Activated T-helper 1 cell treated with Interleukin-2 at 50 U/mL for 16 hours (primary cell): ENCODE data around the gene MICAL3.

Experiments used
- DNase-seq: peaks from one replicate; pipeline ENCODE4 v3.0.0-alpha.2; 2020; ENCODE audit warnings: low read depth

Gene MICAL3

DNA sequence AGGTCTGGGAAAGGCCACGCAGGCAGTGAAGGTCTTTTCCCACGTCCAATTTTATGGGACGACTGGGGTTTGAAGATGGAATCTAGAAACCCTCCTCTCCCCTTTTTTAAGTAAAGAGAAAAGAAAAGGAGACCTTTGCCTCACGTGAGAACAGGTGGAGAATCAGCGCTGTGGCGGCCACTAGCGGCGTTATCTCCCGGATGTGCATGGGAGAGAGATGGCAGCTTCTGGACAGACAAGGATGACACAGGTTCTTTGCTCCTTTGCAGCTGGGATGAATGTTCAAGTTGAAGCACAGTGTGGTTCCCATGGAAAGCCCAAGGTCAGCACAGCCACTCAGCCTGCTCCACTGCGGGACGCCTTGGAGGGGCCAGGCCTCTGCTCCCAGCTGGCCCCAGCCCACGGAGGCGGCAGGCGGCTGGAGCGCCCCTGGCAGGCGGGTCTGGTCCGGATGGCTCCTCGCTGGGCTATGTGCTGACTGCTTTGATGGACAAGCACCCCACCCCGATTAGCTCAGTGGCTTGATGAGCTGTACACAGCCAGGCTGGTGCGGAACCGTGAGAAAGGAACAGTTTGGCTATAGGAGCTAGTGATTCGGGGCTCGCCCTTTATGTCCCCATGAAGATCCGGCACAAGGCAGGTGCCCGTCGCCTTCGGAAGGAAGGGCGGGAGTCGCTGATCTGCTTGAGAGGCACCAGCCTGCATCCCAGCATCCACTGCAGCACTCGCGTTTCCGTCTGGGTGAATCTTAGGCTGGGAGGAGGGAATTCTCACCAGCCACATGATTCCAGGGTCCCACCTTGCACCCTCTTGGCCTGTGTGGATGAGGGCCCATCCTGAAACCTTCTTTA is 235.6 kb downstream of the MICAL3 start:
- DNase-seq: no peak

DNA sequence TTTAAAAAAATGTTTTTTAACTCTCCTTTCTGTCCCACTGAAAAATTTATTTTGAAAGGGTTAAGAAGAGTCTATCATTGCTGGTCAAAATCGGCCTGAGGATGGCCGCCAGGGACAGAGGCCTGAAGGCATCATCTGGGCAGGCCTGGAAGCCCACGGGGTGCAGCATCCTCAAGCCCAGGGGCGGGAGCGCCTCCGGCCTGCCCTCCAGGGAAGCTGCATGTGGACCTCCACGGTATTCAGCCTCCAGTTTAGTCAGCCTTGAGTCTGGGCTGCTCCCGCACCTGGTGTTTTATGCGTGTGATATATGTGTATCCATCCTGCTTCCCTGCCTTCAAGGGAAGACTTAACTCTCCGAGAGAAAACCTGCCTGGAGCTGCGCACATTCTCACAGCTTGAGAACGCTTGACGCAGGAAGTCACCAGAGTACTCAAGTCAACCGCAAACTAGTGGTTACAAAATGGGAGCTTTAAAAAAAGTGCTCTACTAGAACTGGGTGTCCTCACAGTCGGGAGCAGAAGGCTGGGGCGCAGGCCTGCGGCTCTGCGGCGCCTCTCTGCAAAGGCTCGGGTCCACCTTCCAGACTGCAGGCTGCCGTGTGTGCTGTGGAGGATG is 236.5 kb downstream of the MICAL3 start:
- no peak for DNase-seq

DNA sequence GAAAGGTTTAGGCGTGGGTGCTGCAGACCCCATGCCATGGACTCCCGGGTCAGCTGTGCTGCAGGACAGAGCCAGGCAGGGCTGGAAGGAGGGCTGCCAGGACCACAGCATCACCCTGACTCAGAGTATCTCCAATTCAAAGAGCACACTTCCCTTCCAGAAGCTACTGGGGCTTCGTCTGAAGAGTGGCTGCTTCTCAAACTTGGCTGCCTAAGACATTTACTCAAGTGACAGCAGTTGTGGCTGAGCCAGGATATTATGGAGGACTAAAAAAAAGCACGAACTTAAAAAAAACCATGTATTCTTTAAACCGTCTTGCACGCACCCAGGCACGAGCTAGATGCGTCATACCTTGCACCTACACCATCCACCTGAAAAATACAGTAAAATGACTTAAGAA is 237.1 kb downstream of the MICAL3 start:
- DNase-seq: no peak

DNA sequence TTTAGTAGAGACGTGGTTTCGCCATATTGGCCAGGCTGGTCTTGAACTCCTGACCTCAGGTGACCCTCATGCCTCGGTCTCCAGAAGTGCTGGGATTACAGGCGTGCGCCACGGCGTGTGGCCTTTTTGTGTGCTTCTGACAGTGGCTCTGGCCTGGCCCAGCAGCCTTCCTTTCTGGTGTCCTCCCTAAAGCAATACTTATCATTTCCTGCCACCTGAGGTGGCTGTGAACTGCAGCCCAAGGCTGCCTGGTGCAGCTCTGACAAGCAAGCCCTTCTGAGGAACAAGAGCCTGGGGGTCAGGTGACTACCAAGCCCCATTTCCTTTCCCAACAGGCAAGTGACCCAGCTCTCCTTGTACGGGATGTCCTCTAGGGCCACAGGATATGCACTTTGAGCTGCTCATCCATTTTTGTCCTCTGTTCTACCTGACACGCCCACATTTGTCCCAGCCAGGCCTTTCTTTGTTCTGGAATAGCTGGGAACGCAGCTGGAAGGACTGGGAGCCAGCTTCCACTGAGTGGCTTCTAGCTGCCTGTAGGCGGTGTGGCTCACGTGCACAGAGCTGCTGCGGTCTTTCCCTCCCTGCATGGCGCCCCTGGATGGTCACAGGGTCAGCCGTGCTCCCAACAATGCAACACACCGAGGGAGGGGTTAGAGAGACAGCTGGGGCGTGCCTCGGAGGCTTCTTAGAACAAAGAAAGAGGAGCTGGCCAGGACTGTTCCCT is 237.8 kb downstream of the MICAL3 start:
- no peak for DNase-seq

DNA sequence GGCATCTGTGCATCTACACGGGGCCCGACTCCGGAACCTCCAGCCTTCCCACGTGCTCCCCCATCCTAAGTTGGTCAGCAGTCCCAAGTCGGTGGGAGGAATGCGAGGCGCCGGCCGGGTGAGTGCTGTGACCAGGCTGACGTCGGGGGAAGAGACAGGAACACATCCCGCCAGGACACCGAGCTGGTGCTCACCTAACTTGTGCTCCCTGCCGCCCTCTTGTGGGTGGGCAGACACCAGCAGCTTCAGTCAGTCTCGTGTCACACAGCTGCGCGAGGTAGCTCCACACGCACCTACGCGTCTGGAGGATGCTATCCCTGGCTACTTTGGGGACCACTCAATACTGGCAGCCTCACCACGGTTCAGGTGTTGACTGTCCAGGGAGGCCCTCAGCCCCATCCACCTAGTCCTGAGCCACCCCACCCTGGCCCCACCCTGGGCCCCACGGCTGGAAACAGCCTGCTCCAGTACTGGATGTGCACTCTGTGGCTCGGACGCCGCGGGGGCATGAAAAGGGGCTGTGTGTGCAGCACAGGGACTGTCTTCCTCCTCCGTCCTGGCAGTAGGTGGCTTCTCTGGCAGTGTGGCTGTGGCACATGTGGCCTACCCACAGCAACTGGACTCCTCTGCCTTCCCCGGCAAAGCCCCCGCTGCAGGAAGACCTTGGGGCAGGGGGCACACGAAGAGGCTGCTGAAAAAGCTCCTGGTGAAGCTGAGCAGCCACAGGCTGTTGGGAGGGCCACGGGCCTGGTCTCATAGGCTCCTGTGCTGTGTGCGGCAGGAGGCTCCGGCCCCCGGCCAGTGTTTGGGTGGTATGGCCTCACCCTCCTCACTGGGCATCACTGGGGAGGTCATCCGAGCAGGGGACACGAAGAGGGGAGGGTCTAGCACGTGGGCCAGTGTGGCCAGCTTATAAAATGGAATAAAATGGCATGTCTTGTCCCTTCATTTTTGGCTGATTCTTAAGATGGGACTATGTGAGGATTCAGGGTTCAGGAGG is 238.9 kb downstream of the MICAL3 start:
- peak; percentile 44 for DNase-seq

DNA sequence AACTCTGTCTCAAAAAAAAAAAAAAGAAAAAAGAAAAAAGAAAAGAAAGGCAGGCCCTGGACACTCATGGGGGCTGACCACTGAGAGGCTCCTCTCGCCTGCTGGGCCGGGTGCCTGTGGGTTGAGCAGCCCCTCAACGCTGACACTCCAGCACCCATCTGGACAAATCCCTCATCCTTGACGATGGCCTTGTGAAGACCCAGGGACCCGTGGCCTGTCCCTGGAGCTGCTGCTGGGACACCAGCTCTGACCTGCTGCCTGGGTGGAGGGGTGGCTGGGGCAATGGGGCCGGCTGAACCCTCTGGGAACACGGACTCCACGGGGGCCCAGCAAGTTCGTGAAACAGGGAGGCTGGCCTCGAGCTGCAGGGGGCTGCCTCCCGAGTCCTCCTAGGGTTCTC is 239.6 kb downstream of the MICAL3 start:
- no peak for DNase-seq

DNA sequence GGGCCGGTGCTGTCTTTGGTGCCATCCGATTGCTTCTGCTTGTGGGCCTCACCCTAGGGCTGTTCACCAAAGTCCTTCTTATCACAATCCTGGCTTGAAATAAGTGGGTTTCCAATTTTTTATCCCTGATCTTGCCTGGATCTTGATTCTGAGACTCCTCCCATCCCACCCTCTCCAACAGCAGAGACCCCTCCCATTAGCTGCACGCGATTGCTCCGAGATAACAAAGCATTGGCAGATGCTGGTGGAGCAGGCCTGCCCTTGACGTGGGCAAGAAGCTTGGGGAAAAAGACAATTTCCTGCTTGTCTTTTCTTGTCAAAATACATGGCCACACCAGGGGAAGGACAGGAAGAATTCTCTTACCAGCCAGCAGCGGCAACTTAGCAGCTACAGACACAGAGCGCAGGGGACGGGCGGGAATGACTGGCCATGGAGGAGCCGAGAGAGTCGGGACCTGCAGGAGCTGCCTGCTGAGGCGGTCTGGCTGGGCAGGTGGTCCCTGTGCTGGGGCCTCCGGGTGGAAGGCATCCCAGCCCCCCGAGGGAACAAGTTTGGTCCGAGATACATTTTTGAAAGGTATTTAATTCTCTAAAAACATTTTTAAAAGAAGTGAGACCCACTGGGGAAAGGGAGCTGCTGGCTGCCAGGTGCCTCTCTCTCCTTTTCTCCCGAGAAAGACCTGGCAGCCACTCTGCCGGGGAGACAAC is 240.4 kb downstream of the MICAL3 start:
- DNase-seq: no peak

DNA sequence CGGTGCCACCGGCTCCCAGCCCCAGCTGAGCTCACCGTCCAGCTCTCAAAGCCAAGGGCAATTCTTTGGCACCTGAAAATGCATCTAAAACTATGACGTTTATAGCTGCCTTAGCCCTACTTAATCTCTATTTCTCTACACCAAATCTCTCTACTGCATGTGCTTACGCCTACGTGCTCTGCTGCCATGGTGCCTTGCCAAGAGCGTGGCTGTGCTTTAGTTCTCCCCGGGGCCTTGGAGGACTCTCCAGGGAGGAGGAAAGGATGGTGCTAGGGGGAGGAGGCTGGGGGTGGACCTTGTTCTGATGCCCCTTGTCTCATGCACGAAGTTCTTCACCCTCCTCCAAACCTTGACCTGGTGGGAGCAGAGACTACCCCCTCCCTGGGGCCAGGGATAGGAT is 241.0 kb downstream of the MICAL3 start:
- no peak for DNase-seq

DNA sequence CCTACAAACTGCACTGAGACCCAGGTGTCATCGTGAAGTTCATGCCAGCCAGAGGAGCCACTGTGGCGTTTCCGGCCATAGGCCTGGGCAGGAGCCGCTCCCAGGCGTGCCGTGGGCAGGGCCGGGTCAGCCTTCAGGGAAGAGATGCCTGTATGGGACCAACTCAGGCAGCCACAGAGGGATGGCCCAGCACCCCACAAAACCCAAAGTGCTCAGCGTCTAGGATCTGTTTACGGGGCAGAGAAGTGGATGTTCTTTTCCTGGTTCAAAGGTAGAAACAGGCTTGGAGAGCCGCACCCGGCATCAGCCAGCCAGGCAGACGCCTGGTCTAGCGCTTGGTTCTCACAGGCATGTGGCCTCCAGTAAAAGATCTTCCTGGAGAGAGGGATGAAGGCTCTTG is 241.7 kb downstream of the MICAL3 start:
- no peak for DNase-seq

DNA sequence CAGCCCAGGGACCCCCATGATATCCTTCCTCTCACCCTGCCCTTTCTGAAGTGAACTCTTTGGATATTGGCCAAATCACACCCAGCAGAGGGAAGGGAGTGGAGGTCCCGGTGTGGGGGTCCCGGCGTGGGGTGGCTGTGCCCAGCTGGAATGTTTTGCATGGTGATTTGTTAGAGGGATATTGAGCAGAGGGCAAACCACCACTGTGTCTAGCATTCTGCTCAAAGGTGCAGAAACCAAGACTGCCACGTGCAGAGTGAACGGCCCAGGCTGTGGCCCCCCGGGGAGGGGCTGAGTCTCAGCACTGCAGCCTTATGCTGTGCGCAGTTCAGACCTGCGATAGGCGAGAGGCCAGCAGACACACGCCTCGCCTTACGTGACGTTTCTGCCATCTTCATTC is 242.2 kb downstream of the MICAL3 start:
- DNase-seq: no peak

DNA sequence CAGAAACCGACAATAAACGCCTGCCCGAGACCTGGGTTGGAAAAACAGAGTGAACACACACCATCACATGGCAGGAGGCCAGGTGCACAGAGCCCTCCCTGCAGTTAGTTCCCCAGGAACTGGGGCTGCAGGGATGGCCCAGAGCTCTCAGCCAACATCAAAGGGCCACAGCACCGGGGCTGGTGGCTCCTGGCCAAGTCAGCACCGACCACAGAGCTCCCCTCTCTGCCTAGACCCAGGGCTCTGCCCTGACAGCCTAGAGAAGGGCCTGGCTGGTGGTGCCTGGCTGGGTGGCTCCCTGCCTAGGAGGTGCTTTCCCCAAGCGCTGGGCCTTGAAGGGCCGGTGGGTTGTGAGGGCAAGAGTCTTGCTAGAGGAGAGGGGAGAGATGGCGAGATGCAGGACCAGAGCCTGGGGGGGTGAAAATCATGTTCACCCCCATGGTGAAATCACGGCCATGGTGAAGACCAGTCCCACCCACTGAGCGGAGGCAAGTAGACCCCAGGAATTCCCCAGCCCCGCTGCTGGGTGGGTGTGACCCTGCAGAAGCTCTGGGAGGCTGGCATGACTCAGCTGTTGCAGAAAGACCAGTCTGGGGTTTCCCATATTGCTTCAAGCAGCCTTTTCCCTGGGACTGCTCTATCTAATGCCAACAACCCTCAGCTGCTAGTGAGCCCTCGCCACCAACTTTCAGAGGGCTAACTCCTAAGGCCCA is 242.9 kb downstream of the MICAL3 start:
- DNase-seq: peak; percentile 29

DNA sequence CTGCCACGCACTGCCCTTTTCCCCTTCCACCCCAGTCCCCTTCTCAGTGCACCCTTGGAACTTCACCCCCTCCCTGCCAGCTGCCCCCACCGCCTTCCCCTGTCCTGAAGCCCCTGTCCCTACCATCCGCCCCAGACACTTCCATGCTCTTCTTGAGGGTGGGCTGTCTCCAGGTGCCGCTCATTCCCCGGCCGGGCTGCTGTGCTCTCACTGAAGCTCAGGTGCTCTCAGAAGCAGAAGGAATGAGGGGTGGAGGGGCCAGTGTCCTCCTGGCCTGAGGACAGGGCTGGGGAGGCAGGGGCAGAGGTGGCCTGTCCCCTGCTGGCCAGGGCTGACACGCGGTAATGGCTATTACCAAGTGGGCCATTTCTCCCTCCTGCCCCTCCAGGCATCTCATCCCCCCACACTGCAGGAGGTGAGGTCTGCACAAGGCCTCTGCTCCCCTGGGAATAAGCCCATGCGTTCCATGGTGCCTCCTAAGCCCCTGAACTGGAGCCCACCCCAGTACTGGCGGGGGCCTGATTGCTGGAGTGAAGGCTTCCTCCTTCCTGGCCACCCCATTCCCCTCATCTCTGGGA is 243.5 kb downstream of the MICAL3 start:
- DNase-seq: no peak

DNA sequence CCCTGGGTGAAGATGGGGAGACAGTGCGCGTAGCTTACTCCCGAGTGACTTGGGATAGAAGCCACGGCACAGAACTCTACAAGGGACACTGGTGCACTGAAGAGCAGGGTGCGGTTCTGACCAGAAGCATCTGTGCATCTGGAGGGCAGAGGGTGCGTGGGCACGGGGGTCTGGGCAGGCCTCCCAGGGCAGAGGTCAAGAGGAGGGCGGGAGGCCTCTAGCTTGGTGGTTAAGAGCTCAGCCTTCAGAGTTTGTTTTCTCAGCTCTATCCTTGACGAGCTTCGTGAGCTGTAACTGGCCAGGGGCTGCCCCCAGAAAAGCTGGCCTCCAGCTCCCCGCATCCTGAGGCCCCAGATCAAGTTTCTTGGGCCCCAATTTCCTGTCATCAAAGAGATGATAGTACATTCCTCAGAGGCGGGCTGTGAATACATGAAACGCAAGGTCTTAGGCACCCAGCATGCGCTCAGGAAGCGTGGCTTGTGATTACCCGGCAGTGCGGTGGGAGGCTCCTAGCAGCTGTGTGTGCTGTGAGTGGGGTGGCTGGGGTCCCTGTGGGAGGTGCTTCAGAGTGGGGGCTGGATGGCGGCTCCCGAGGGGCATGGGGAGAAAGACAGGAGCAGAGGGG is 244.1 kb downstream of the MICAL3 start:
- DNase-seq: no peak

DNA sequence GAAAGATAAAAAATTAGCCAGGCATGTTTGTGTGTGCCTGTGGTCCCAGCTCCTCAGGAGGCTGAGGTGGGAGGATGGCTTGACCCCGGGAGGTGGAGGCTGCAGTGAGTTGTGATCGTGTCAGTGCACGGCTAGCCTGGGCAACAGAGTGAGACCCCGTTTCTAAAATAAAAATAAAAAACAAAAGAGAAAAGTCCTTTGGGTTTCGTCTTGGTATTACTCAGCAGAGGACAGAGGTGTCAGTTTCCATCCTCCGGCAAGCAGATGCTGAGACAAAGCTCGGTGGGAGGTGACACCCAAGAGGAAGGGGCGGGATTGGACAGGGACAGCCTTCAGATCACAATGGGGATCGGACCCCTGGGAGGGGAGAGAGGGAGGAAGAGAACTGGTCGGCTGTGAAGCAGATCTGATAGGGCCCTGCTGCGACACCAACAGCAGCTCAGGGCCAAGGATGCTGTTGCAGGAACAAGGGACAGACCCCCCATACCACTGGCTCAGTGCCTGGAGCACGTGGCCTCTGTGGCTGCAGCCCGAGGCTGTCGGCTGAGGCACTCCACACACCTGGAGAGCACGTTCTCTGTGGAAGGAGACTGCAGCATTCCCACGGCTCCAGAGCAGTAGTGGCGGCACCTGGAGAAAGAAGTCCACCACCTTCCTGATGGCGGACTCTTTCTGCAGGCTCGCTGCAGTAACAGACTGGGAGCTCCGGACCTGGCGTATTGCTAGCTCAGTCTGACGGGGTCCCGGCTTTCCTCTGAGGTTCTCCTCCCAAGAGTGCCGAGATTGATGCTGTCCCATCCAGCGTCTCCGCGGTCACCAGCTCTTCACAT is 244.9 kb downstream of the MICAL3 start:
- DNase-seq: no peak

DNA sequence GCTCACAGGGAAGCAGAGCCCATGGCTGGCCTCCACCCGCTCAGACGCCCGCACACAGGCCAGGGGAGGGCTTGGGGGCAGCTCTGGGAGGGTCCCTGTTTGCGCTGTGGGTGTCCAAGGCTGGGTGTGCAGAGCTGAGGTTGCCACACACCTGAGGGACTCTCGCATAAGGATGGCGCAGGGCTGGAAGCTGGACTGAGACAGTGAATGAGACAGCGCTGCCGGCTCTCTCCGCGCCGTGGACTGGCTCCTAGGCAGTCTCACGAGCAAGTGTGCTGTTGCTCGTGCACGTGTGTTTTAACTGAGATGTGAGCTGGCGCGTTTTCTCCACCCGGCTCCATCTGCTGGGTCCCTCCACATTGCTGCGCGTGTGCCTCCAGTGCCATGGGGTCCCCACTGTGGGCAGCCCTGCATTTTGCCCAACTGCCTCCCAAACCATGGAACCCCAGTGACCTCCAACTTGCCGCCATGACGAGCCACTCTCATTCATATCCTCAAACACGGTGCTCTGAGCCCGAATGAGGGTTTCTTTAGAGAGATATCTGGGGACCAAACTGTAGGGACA is 245.9 kb downstream of the MICAL3 start:
- no peak for DNase-seq

DNA sequence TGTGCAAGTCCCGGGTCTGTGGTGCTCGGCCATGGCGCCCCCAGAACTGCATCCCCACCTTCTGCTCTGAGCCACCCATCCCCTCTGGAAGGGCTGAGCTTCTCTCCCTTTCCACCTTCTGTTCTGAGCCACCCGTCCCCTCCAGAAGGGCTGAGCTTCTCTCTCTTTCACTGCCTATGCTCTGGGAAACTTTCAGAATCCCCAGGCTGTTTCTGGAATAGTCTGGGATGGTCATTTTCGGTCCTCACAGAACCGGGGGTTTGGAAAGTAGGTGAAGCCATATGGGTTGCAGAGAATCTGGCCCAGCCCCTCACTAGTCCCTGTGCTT is 246.7 kb downstream of the MICAL3 start:
- no peak for DNase-seq

DNA sequence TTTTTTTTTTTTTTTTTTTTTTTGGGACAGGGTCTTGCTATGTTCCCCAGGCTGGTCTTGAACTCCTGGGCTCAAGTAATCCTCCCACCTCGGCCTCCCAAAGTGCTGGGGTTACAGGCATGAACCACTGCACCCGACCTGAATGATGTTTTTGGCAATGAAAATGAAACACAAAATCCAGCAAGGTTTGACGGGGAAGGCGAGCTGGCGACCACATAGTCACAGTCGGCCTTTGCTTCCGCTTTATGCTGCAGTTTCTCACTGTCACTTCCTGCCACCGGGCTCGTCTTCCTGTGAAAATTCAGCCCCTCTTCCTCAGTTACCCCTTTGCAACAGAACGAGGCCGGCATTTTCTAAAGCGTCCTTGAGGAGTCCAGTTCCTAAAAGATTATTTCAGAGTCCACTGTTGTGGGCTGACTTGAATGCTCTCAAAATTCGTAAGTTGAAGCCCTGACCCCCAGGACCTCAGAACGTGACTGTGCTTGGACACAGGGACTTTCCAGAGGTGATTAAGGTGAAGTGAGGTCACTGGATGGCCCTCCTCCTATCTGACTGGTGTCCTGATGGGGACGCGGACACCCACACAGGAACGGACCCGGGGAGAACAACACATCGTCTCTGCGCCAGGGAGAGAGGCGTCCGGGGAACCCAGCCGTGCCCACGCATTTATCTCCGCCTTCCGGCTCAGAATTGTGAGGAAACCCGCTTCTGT is 247.2 kb downstream of the MICAL3 start:
- DNase-seq: peak; percentile 51
